Fibroblast of mammary gland (primary cell): ENCODE results near the gene CLIC1.

ENCODE experiments used
- DNase-seq: peaks from one replicate; pipeline ENCODE4 v3.0.0-alpha.2; 2010; ENCODE audit warnings: low read depth
- H3K4me3 ChIP-seq: 2 replicates; pipeline ENCODE4 v1.5.1; 2011; ENCODE audit warnings: low read depth, mild to moderate bottlenecking, low read length, moderate library complexity; ENCODE audit not compliant: control insufficient read depth
- TF ChIP-seq, protein P1 (sequence below): conservative IDR thresholded peaks from 2 replicates; pipeline ENCODE4 v1.5.1; 2011; ENCODE audit warnings: low read depth, low read length, inconsistent platforms; ENCODE audit not compliant: control insufficient read depth, insufficient read depth

CLIC1 gene

DNA sequence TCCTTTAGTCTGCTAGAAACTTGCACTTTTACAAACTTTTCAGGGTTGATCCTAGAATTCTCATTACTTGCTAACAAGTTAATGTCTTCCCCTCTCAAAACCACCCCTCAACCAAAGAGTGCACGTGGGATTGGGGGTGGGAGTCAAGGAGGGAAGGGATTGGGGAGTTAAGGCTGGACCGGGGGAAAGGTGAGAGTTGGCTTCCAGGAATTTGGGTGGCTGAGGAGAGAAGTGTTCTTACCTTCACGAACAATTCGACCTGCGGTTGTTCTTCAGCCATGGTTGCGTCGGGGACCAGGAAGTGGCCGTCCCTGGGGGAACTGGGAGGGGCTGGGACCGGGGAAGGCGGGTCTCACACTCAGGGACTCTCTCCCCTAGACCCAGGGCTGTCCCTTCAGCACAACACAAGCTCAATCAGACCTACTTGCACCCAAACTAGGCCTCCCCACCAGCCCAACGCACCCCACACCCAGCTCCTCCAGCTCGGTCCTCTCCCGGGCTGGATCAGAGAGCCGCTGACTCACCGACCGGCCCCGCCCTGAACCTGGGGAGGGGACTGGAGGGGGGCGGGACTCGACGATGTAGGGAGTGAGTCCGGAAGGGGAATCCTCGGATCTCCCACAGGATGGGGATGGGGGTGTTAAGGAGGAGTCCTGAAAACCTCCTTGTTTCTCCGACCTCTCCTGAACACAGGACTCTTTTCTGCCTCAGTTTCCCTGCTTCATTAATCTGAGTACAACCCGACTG is at the start of gene CLIC1:
Gene CLIC1, minus strand, starts transcription at position 510 of the 747 bp plus-strand sequence. Its CDS starts 230 bp downstream, at position 280.
- peak within 1 kb of the TSS; percentile 87 for H3K4me3 ChIP-seq
- DNase-seq: peak; percentile 74
- TF ChIP-seq, protein P1, sequence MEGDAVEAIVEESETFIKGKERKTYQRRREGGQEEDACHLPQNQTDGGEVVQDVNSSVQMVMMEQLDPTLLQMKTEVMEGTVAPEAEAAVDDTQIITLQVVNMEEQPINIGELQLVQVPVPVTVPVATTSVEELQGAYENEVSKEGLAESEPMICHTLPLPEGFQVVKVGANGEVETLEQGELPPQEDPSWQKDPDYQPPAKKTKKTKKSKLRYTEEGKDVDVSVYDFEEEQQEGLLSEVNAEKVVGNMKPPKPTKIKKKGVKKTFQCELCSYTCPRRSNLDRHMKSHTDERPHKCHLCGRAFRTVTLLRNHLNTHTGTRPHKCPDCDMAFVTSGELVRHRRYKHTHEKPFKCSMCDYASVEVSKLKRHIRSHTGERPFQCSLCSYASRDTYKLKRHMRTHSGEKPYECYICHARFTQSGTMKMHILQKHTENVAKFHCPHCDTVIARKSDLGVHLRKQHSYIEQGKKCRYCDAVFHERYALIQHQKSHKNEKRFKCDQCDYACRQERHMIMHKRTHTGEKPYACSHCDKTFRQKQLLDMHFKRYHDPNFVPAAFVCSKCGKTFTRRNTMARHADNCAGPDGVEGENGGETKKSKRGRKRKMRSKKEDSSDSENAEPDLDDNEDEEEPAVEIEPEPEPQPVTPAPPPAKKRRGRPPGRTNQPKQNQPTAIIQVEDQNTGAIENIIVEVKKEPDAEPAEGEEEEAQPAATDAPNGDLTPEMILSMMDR: no peak

DNA sequence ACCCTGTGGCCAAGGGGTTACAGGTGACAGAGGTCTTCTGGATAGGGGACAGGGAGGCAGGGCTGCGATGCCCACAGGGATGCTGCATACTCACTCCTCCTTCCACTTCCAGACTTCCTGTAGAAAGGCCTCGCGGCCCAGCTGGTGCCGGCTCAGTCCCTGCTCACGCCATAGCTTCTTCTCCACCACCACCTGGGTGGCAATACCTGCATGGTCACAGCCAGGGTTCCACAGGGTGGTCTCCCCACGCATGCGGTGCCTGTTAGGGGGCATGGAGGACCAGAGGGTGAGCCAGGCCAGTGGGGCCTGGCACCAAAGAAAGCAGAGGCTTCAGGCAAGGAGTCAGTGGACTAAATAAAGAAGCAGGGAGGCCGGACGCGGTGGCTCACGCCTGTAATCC is 49.1 kb upstream of the CLIC1 start:
- no peak for DNase-seq
- TF ChIP-seq, protein P1: no peak
- no peak overlapping the region for H3K4me3 ChIP-seq

DNA sequence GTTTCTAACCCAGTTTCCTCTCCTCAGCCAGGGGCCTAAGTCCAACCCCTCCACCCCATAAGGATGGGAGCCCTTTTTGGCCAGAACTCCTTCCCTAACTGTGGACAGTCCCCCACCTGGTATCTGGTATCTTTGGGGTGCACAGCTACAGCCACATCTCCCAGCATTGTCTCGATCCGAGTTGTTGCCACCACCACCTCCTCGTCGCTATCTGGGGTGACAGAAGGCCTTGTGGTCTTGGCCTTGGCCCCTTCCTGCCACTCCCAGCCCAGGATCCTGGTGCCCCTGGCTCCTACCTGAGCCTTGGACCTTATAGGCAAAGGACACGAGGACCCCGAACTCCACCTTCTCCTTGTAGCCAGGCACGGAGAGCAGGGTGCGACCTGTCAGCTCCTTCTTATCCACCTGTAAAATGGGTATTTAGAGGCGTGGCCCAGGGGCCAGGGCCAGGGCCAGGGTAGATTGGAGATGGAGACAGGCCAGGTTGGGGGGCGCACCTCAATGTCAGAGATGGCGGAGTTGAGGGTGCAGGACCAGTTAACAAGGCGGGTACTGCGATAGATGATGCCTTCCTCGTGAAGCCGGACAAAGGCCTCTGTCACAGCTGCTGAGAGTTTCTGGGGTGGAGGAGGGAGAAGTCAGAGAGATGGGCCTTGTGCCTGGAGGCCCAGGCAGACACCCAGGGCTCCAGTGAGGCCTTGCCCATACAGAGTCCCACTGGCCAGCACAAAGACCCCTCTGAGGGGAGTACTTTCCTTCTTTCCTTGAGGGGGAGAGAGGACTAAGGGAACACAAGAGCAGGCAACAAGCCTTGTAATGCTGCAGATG is 48.0 kb upstream of the CLIC1 start:
- no peak overlapping the region for H3K4me3 ChIP-seq
- no peak for DNase-seq
- TF ChIP-seq, protein P1: no peak

DNA sequence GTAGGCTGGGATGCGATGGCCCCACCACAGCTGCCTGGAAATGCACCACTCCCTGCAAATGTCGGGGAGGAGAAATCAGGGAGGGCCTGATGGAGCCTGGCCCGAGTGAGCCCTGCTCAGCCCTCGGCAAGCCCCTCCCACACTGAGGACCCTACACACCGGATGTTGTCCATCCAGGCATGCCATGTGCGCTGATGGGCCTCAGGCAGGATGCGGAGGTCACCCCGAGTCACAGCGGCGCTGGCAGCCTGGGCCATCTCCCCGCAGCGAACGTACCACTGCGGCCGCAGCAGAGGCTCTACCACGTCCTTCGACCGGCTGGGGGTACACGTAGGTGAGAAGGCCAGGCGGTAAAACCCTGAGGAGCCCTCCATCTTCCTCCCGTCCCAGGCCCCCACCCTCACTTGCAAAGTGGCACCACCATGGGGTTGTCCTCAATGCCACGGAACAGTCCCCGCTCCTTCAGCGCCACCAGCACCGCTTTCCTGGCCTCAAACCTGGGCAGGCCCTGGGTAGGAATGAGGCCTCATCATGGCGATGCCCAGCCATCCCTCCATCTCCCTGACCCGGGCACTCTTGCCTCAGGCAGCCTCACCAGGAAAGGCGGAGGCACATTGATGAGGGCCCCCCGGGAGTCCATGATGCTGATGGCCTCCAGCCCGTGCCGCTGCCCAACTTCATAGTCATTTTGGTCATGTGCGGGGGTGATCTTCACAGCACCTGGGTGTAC is 46.0 kb upstream of the CLIC1 start:
- DNase-seq: no peak
- H3K4me3 ChIP-seq: no peak overlapping the region
- TF ChIP-seq, protein P1: no peak

DNA sequence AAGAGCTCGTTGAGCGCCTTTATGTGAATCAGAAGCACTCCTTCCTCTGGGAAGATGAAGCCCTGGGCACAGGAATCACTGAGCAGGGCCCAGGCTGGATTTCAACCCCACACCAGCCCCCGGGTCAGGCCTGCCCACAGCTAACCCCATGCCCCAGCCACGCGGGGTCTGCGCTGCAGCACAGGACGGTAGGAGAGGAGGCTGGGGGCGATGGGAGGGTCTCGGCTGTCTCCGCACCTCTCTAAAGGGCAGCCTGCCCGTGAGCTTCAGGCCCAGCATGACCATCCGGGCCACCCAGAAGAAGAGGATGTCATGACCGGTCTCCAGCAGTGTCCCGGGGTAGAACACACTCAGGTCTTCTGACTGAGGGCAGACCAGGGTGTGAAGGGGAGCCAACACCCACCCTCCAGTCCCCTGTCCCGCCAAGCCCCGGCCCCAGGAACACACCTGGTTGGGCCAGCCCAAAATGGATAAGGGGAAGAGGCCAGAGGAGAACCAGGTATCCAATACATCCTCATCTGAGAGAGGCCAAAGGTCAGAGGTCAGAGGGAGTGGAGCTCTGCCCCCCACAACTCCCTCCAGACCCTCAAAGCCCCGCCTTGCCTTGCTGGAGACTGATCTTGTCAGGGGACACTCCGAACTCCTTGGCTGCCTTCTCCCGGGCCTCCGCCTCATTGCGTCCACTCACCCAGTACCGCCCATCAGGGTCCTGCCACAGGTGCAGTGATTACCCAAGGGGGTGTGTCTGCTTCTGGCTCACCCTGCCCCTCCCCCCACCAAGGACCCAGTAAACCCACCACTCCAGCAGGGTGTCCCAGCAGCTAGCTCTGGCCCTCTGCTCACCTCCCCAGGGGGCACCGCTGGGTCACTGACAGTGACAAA is 45.2 kb upstream of the CLIC1 start:
- TF ChIP-seq, protein P1: no peak
- no peak overlapping the region for H3K4me3 ChIP-seq
- DNase-seq: no peak
